ENCODE measurements around the gene NRTN. TPM values are rescaled to one million over a fixed set of nuclear protein-coding genes. Genes with fewer than 3 reads are reported as not detected.
"Not testable (repeated sequence)": the region's sequence is repeated elsewhere in the genome, so short reads cannot be mapped to it uniquely, and the experiment has no call there.

Gene NRTN
- total and polyA plus RNA-seq, 2 of the 4 experiments (the other 2 are of a cell fraction): 0.17 to 0.18 TPM

DNA sequence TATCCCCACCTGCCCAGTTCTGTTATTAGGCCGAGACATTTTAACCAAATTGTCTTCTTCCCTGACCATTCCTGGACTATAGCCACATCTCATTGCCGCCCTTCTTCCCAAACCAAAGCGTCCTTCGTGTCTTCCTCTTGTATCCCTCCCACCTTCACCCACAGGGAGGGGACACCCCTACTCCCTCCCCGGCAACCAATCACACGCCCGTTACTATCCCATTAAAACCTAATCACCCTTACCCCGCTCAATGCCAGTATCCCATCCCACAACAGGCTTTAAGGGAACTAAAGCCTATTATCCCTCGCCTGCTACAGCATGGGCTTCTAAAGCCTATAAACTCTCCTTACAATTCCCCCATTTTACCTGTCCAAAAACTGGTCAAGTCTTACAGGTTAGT lies 50.3 kb downstream of the NRTN start:
- POLR2A ChIA-PET (ENCODE audit: unreplicated experiment); H3K9me1 ChIP-seq (ENCODE audit: insufficient read depth, low read length); H4K91ac ChIP-seq (ENCODE audit: insufficient read depth, low read depth, low read length); H2BK5ac ChIP-seq (ENCODE audit: low read depth, low read length, poor library complexity, severe bottlenecking); H3K9ac ChIP-seq (ENCODE audit: low read depth, low read length); H2AK9ac ChIP-seq (replicated peaks; ENCODE audit: low read depth, low read length, poor library complexity); H4K8ac ChIP-seq (ENCODE audit: low read depth in 2 of 2, low read length in 2 of 2); H3K9me3 ChIP-seq (ENCODE audit: control insufficient read depth, insufficient read depth, low read length); ATAC-seq (ENCODE audit: low read depth); H3K14ac ChIP-seq (replicated peaks; ENCODE audit: low read depth, low read length); H3K36me3 ChIP-seq (ENCODE audit: control insufficient read depth, insufficient read depth, low read length); DNase-seq; H2BK20ac ChIP-seq (ENCODE audit: low read depth, low read length); H3K4me3 ChIP-seq (ENCODE audit: insufficient read depth, low read depth, low read length); H3K56ac ChIP-seq (ENCODE audit: extremely low read depth, insufficient read depth, low read length); CTCF ChIA-PET; H2AK5ac ChIP-seq (ENCODE audit: low read depth, low read length); H2BK15ac ChIP-seq (ENCODE audit: low read depth, low read length); H3K4me2 ChIP-seq (ENCODE audit: low read depth, low read length); H3K4me1 ChIP-seq (ENCODE audit: control insufficient read depth, insufficient read depth, low read length); H3K18ac ChIP-seq (ENCODE audit: low read depth, low read length); H2AFZ ChIP-seq (replicated peaks; ENCODE audit: low read length, poor library complexity); in situ Hi-C loops (cut with MboI; ENCODE audit: low sequenced_read_pairs); H3K79me1 ChIP-seq (ENCODE audit: low read depth in 1 of 2, low read length in 2 of 2); H3K4ac ChIP-seq (ENCODE audit: low read depth, low read length); H4K5ac ChIP-seq (ENCODE audit: low read depth, low read length); intact Hi-C loops (cut with micrococcal nuclease); H4K20me1 ChIP-seq (ENCODE audit: insufficient read depth, low read length); H2BK120ac ChIP-seq (ENCODE audit: low read depth, low read length); BruUV-seq (replicated peaks); H3K23ac ChIP-seq (ENCODE audit: low read depth, low read length); dilution Hi-C loops (cut with HindIII; ENCODE audit: low sequenced_read_pairs, unreplicated experiment); H3K27ac ChIP-seq (ENCODE audit: insufficient read depth, low read length): not testable (repeated sequence)
- peaks cover 47% of the 10 kb centered on the region for H3K27me3 ChIP-seq (ENCODE audit: control insufficient read depth, insufficient read depth, low read length)
- WGBS, 2 experiments (ENCODE audit: extremely low coverage in 2 of 2, insufficient read length in 1 of 2): 70% methylated on average over 9 of the region's 9 CpGs; no CpG with 5 or more reads in 1 of the 2 experiments

Data from IMR-90 (cell line).